Coronary artery (tissue), 2 donors: ENCODE data around the gene MMADHC.

ENCODE experiments used
- DNase-seq: peaks from one replicate; pipeline ENCODE4 v3.0.0-alpha.2; 2017; ENCODE audit warnings: low spot score
- H3K27ac ChIP-seq, 2 donors: fragments of 200-600 bp; sonication (generic); one replicate each; pipeline ENCODE4 v1.5.1; 2016 to 2019
- H3K4me3 ChIP-seq: fragments of 200-600 bp; sonication (generic); 2 replicates; pipeline ENCODE4 v1.5.1; 2016; ENCODE audit warnings: mild to moderate bottlenecking, moderate library complexity
- CTCF ChIP-seq: fragments of 200-600 bp; sonication (generic); IDR thresholded peaks from one replicate; pipeline ENCODE4 v1.5.1; 2019; ENCODE audit warnings: antibody characterized with exemption

The MMADHC gene

GRCh38 chr2:149606251-149606811 is 18.8 kb upstream of the MMADHC start:
- Histone ChIP-seq H3K27ac (no peak overlapping the region), H3K4me3 (no peak overlapping the region)
- TF ChIP-seq CTCF, result no peak
- DNase-seq, result no peak

- no peak for TF ChIP-seq CTCF
- no peak for DNase-seq
- H3K4me3 ChIP-seq, result no peak overlapping the region
- H3K27ac ChIP-seq, result no peak overlapping the region
Observed at GRCh38 chr2:149603248-149603647, 15.7 kb upstream of the MMADHC start.

- H3K27ac ChIP-seq, result no peak overlapping the region
- no peak for DNase-seq
- H3K4me3 ChIP-seq, result no peak overlapping the region
- TF ChIP-seq CTCF, result no peak
Observed at GRCh38 chr2:149601141-149601796, 13.7 kb upstream of the MMADHC start.

GRCh38 chr2:149597668-149598326 is 10.2 kb upstream of the MMADHC start:
- Histone ChIP-seq H3K27ac (no peak overlapping the region), H3K4me3 (peak overlapping the region; percentile 54)
- TF ChIP-seq CTCF, result peak; percentile 63
- no peak for DNase-seq

GRCh38 chr2:149597050-149597667 is 9.6 kb upstream of the MMADHC start:
- H3K27ac ChIP-seq, result no peak overlapping the region
- no peak for DNase-seq
- H3K4me3 ChIP-seq, result no peak overlapping the region
- TF ChIP-seq CTCF, result no peak

GRCh38 chr2:149596471-149596870 is 8.9 kb upstream of the MMADHC start:
- DNase-seq, result no peak
- TF ChIP-seq CTCF, result no peak
- Histone ChIP-seq H3K4me3 (no peak overlapping the region), H3K27ac (no peak overlapping the region)
